Endothelial cell of umbilical vein (primary cell): Measurements from ENCODE around the gene HIP1.
"Not testable (repeated sequence)": the region's sequence is repeated elsewhere in the genome, so short reads cannot be mapped to it uniquely, and the experiment has no call there.

Experiments
- EZH2 ChIP-seq: IDR thresholded peaks from 2 replicates; pipeline ENCODE4 v1.6.1; 2012; ENCODE audit warnings: borderline replicate concordance, low read depth, mild to moderate bottlenecking, moderate library complexity, low read length, inconsistent platforms; ENCODE audit not compliant: severe bottlenecking
- FOS ChIP-seq: IDR thresholded peaks from 2 replicates; pipeline ENCODE4 v1.6.1; 2011; ENCODE audit warnings: mild to moderate bottlenecking, low read length, moderate library complexity, borderline replicate concordance; ENCODE audit not compliant: insufficient read depth
- GATA2 ChIP-seq: IDR thresholded peaks from 2 replicates; pipeline ENCODE4 v1.7.0; 2011; ENCODE audit warnings: low read depth, mild to moderate bottlenecking, moderate library complexity, mixed read lengths, low read length; ENCODE audit not compliant: insufficient read length, insufficient read depth
- JUN ChIP-seq: IDR thresholded peaks from 2 replicates; pipeline ENCODE4 v1.6.1; 2011; ENCODE audit warnings: borderline replicate concordance, low read depth; ENCODE audit not compliant: insufficient read length, insufficient read depth
- MYC ChIP-seq: IDR thresholded peaks from one replicate; pipeline ENCODE4 v1.6.1; 2011; ENCODE audit warnings: mild to moderate bottlenecking, low read depth, low read length
- POLR2A ChIP-seq: IDR thresholded peaks from 2 replicates; pipeline ENCODE4 v1.6.1; 2012; ENCODE audit warnings: low read depth, mild to moderate bottlenecking, control low read depth, low read length
- POLR2AphosphoS5 ChIP-seq: IDR thresholded peaks from 2 replicates; pipeline ENCODE4 v1.6.1; 2012; ENCODE audit warnings: low read depth, mild to moderate bottlenecking, control low read depth, low read length, moderate library complexity; ENCODE audit not compliant: insufficient read depth
- TF ChIP-seq, protein P1 (sequence below), 2 donors: IDR thresholded peaks; 1 replicate in 1 of 2; 2 replicates in 1 of 2; pipeline ENCODE4 v1.5.1; 2011; ENCODE audit warnings: low read length in 2 of 2, mild to moderate bottlenecking in 2 of 2, moderate library complexity in 2 of 2, control low read depth in 1 of 2, inconsistent platforms in 1 of 2, low read depth in 1 of 2; ENCODE audit not compliant: insufficient read depth in 1 of 2; ENCODE audit errors: extremely low read depth in 1 of 2
- TF ChIP-seq, protein P2 (sequence below): IDR thresholded peaks from 2 replicates; pipeline ENCODE4 v1.6.1; 2011; ENCODE audit not compliant: insufficient read depth, insufficient read length

DNA sequence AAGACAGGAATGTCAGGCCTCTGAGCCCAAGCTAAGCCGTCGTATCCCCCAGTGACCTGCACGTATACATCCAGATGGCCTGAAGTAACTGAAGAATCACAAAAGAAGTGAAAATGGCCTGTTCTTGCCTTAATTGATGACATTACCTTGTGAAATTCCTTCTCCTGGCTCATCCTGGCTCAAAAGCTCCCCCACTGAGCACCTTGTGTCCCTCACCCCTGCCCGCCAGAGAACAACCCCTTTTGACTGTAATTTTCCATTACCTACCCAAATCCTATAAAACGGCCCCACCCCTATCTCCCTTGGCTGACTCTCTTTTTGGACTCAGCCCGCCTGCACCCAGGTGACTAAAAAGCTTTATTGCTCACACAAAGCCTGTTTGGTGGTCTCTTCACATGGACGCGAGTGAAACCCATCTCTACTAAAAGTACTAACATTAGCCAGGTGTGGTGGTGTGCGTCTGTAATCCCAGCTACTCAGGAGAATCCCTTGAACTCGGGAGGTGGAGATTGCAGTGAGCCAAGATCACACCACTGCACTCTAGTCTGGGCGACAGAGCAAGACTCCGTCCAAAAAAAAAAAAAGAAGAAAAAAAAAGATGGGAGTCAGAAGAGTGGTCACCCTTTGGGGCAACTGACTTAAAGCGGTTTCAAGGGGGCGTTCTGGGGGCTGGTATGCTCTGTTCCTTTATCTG lies 49.6 kb upstream of the HIP1 start:
- not testable (repeated sequence) for TF ChIP-seq POLR2A, POLR2AphosphoS5, EZH2, MYC, JUN, FOS, GATA2
- TF ChIP-seq, protein P1, sequence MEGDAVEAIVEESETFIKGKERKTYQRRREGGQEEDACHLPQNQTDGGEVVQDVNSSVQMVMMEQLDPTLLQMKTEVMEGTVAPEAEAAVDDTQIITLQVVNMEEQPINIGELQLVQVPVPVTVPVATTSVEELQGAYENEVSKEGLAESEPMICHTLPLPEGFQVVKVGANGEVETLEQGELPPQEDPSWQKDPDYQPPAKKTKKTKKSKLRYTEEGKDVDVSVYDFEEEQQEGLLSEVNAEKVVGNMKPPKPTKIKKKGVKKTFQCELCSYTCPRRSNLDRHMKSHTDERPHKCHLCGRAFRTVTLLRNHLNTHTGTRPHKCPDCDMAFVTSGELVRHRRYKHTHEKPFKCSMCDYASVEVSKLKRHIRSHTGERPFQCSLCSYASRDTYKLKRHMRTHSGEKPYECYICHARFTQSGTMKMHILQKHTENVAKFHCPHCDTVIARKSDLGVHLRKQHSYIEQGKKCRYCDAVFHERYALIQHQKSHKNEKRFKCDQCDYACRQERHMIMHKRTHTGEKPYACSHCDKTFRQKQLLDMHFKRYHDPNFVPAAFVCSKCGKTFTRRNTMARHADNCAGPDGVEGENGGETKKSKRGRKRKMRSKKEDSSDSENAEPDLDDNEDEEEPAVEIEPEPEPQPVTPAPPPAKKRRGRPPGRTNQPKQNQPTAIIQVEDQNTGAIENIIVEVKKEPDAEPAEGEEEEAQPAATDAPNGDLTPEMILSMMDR (IDR thresholded peaks at IDR 0.05; ENCODE audit: extremely low read depth in 1 of 2, insufficient read depth in 1 of 2, low read depth in 1 of 2, low read length in 2 of 2) = not testable (repeated sequence)
- TF ChIP-seq, protein P2, sequence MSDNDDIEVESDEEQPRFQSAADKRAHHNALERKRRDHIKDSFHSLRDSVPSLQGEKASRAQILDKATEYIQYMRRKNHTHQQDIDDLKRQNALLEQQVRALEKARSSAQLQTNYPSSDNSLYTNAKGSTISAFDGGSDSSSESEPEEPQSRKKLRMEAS = not testable (repeated sequence)
